ENCODE measurements around the gene PRPF4.
"Not testable (repeated sequence)": the region's sequence is repeated elsewhere in the genome, so short reads cannot be mapped to it uniquely, and the experiment has no call there.

PRPF4 gene

DNA sequence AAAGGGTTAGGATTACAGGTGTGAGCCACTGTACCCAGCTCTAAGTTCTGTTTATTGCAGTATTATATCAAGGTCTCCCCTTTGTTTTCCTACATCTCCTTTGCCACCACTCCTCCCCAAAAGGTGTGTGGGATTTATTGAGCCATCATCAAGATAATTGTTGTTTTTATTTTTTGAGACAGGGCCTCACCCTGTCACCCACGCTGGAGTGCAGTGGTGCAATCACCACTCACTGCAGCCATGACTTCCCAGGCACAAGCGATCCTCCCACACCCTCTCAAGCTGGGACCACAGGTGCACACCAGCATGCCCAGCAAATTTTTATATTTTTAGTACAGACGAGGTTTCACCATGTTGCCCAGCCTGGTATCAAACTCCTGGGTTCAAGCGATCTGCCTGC lies 29.6 kb upstream of the PRPF4 start:
- no CpG with 5 or more reads among the region's 4 CpGs for WGBS (ENCODE audit: insufficient coverage, insufficient read length)
- no peak overlapping the region for H3K4me3 ChIP-seq (ENCODE audit: low read length)
- no peaks in the 10 kb centered on the region for H3K4me1 ChIP-seq (ENCODE audit: control insufficient read depth, insufficient read depth, low read length)
- H3K36me3 ChIP-seq (ENCODE audit: control insufficient read depth, insufficient read depth, low read length), result no peaks in the 10 kb centered on the region
- H3K27me3 ChIP-seq (ENCODE audit: control insufficient read depth, insufficient read depth, low read length), result no peaks in the 10 kb centered on the region
- H3K9me3 ChIP-seq (ENCODE audit: control insufficient read depth, insufficient read depth, low read length), result no peaks in the 10 kb centered on the region
- no peak overlapping the region for H3K27ac ChIP-seq (ENCODE audit: low read length)
- DNase-seq (ENCODE audit: low read depth, low spot score), result no peak

DNA sequence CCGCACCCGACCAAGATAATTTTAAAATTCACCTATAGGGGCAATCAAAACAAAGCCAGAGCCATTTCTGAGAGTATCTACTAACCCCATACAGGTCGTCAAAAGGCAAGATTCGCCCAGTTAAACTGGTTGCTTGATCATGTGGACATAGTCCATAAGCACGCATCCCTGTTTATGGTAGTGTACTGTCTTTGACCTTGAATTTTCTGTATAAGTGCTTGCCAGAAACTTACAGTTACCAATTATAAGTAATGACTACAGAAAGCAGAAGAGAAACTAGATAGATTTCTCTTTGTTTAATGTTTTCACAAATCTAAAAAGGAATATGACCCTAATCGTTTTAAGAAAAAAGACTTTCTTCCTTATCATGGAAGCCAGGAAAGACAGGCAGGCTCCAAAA lies 28.5 kb upstream of the PRPF4 start:
- Histone ChIP-seq H3K9me3 (ENCODE audit: control insufficient read depth, insufficient read depth, low read length) (no peaks in the 10 kb centered on the region), H3K4me3 (ENCODE audit: low read length) (no peak overlapping the region), H3K27ac (ENCODE audit: low read length) (no peak overlapping the region), H3K4me1 (ENCODE audit: control insufficient read depth, insufficient read depth, low read length) (no peaks in the 10 kb centered on the region), H3K36me3 (ENCODE audit: control insufficient read depth, insufficient read depth, low read length) (no peaks in the 10 kb centered on the region), H3K27me3 (ENCODE audit: control insufficient read depth, insufficient read depth, low read length) (no peaks in the 10 kb centered on the region)
- WGBS (ENCODE audit: insufficient coverage, insufficient read length), result no CpG with 5 or more reads among the region's 6 CpGs
- no peak for DNase-seq (ENCODE audit: low read depth, low spot score)

DNA sequence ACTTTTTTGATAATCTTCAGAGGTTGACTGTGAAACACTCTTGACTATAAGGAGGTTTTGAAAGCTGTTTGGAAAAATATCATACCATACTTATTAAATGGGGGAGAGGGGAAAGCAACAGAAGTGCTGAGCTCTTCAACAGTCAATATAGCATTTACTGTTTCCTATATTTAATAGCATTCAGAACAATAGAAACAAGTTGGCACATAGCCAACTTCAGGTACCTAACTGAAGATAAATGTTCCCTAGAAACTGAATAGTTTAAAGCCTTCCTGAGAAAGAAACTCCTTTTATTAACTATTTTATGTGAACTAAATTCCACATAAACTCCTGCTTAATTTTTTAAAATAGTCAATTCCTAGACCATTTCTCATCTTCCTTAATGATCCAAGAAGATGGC lies 27.8 kb upstream of the PRPF4 start:
- H3K27me3 ChIP-seq (ENCODE audit: control insufficient read depth, insufficient read depth, low read length), result no peaks in the 10 kb centered on the region
- H3K4me1 ChIP-seq (ENCODE audit: control insufficient read depth, insufficient read depth, low read length), result no peaks in the 10 kb centered on the region
- no peak for DNase-seq (ENCODE audit: low read depth, low spot score)
- no peak overlapping the region for H3K4me3 ChIP-seq (ENCODE audit: low read length)
- H3K27ac ChIP-seq (ENCODE audit: low read length), result no peak overlapping the region
- no peaks in the 10 kb centered on the region for H3K9me3 ChIP-seq (ENCODE audit: control insufficient read depth, insufficient read depth, low read length)
- no peaks in the 10 kb centered on the region for H3K36me3 ChIP-seq (ENCODE audit: control insufficient read depth, insufficient read depth, low read length)

DNA sequence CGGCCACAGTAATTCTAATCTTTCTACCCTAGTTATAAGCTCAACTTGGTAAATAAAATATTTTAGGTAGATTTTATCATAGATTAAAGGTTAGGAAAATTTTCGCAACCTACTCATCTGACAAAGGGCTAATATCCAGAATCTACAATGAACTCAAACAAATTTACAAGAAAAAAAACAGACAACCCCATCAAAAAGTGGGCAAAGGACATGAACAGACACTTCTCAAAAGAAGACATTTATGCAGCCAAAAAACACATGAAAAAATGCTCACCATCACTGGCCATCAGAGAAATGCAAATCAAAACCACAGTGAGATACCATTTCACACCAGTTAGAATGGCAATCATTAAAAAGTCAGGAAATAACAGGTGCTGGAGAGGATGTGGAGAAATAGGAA lies 25.8 kb upstream of the PRPF4 start:
- H3K4me1 ChIP-seq (ENCODE audit: control insufficient read depth, insufficient read depth, low read length); H3K27ac ChIP-seq (ENCODE audit: low read length); H3K4me3 ChIP-seq (ENCODE audit: low read length); DNase-seq (ENCODE audit: low read depth, low spot score); H3K9me3 ChIP-seq (ENCODE audit: control insufficient read depth, insufficient read depth, low read length); H3K27me3 ChIP-seq (ENCODE audit: control insufficient read depth, insufficient read depth, low read length); H3K36me3 ChIP-seq (ENCODE audit: control insufficient read depth, insufficient read depth, low read length): not testable (repeated sequence)
- WGBS (ENCODE audit: insufficient coverage, insufficient read length), result no CpG with 5 or more reads among the region's 2 CpGs

DNA sequence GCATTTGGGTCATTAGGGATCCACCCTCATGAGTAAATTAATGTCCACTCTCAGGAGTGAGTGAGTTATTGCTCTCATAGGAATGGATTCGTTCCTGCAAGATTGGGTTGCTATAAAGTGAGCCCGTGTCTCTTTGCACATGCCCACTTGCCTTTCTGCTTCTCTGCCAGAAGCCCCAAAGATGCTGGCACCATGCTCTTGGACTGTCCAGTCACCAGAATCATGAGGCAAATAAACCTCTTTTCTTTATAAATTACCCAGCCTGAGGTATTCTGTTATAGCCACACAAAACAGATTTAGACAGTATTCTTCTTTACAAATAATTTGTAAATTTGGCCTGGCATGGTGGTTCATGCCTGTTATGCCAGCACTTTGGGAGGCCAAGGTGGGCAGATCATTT lies 24.7 kb upstream of the PRPF4 start:
- Histone ChIP-seq H3K4me1 (ENCODE audit: control insufficient read depth, insufficient read depth, low read length) (no peaks in the 10 kb centered on the region), H3K36me3 (ENCODE audit: control insufficient read depth, insufficient read depth, low read length) (no peaks in the 10 kb centered on the region)

DNA sequence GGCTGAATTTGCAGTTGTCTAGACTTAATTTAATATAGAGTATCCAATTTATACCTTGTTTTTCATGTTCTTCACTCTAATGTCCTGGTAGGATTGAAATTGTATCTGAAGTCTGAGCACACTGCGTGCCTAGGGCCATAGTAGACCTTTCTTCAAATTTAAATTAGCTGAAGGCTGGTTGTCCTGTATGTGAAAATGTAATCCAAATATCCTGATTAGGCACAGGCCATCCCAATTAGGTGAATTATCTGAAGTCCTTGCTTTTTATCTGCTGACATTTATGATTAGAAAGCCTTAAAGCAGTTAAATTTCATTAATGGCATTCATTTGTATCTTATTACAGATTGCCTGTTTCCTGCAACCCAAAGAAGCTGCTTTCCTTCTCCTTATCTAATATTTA lies 20.5 kb upstream of the PRPF4 start:
- H3K9me3 ChIP-seq (ENCODE audit: control insufficient read depth, insufficient read depth, low read length), result no peaks in the 10 kb centered on the region
- no CpG with 5 or more reads among the region's 1 CpG for WGBS (ENCODE audit: insufficient coverage, insufficient read length)
- no peak overlapping the region for H3K4me3 ChIP-seq (ENCODE audit: low read length)
- H3K4me1 ChIP-seq (ENCODE audit: control insufficient read depth, insufficient read depth, low read length), result no peaks in the 10 kb centered on the region
- H3K27ac ChIP-seq (ENCODE audit: low read length), result no peak overlapping the region
- no peaks in the 10 kb centered on the region; the same call in 1 of the 2 replicates for H3K36me3 ChIP-seq (ENCODE audit: control insufficient read depth, insufficient read depth, low read length)
- H3K27me3 ChIP-seq (ENCODE audit: control insufficient read depth, insufficient read depth, low read length), result no peaks in the 10 kb centered on the region
- no peak for DNase-seq (ENCODE audit: low read depth, low spot score)

More for the DNA sequence above, 24.7 kb upstream of the PRPF4 start:
- H3K4me3 ChIP-seq (ENCODE audit: low read length), result no peak overlapping the region
- no peaks in the 10 kb centered on the region for H3K9me3 ChIP-seq (ENCODE audit: control insufficient read depth, insufficient read depth, low read length)
- no CpG with 5 or more reads among the region's 2 CpGs for WGBS (ENCODE audit: insufficient coverage, insufficient read length)
- no peaks in the 10 kb centered on the region for H3K27me3 ChIP-seq (ENCODE audit: control insufficient read depth, insufficient read depth, low read length)
- no peak overlapping the region for H3K27ac ChIP-seq (ENCODE audit: low read length)
- DNase-seq (ENCODE audit: low read depth, low spot score), result no peak

DNA sequence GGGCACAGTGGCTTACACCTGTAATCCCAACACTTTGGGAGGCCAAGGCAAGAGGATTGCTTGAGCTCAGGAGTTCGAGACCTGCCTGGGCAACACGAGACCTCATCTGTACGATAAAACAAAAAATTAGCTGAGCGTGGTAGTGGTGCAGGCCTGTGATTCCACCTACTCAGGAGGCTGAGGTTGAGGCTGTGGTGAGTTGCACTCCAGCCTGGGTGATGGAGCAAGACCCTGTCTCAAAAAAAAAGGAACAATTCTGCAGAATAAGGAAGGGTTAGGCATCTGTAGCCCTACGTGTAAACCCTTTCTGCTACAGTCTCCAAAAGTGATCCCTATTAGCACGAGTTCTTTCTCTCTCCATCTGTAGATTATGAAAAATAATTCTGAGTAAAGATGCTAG lies 20.0 kb upstream of the PRPF4 start:
- no CpG with 5 or more reads among the region's 6 CpGs for WGBS (ENCODE audit: insufficient coverage, insufficient read length)
- Histone ChIP-seq H3K4me1 (ENCODE audit: control insufficient read depth, insufficient read depth, low read length) (no peaks in the 10 kb centered on the region), H3K27me3 (ENCODE audit: control insufficient read depth, insufficient read depth, low read length) (no peaks in the 10 kb centered on the region), H3K27ac (ENCODE audit: low read length) (no peak overlapping the region), H3K9me3 (ENCODE audit: control insufficient read depth, insufficient read depth, low read length) (no peaks in the 10 kb centered on the region), H3K4me3 (ENCODE audit: low read length) (no peak overlapping the region), H3K36me3 (ENCODE audit: control insufficient read depth, insufficient read depth, low read length) (no peaks in the 10 kb centered on the region; the same call in 1 of the 2 replicates)
- DNase-seq (ENCODE audit: low read depth, low spot score), result no peak

DNA sequence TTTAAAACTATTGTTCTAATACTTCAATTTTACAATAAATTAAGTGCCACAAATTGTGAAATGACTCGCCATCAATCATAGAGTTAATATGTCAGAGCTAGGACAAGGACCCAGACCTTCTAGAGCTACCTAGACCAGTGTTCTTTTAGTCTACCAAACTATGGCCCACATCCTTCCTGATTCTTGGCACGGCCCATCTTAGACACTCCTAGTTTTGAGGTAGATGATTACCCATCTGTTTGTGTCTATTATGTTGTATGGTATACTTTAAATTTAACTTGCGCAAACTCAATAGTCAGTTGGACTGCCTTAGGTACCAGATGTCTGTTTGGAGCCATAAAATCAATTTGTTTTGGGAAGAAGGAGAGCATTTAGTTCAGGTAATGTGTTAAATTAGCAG lies 17.6 kb upstream of the PRPF4 start:
- Histone ChIP-seq H3K27me3 (ENCODE audit: control insufficient read depth, insufficient read depth, low read length) (no peaks in the 10 kb centered on the region), H3K36me3 (ENCODE audit: control insufficient read depth, insufficient read depth, low read length) (no peaks in the 10 kb centered on the region; the same call in 1 of the 2 replicates), H3K27ac (ENCODE audit: low read length) (no peak overlapping the region), H3K9me3 (ENCODE audit: control insufficient read depth, insufficient read depth, low read length) (no peaks in the 10 kb centered on the region), H3K4me3 (ENCODE audit: low read length) (no peak overlapping the region), H3K4me1 (ENCODE audit: control insufficient read depth, insufficient read depth, low read length) (no peaks in the 10 kb centered on the region)
- DNase-seq (ENCODE audit: low read depth, low spot score), result no peak
- no CpG with 5 or more reads among the region's 3 CpGs for WGBS (ENCODE audit: insufficient coverage, insufficient read length)

DNA sequence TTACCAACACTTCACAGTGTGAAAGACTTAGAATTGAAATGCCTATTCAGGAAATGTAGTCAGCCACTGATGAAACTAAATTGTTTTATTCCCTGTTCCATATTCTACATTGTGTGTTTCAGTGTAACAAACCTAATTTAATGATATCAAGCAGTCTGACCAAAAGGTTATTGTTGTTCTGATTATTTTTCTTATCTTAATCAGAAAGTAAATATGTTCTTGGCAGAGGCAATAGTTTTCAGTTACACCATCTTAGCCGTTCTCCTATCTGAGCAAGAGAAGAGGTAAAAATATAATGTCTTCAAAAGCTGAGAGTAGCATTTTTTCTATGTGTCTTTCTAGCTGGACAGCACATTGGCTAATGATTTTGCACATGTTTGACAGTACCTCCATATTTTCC lies 17.2 kb upstream of the PRPF4 start:
- no CpG with 5 or more reads among the region's 1 CpG for WGBS (ENCODE audit: insufficient coverage, insufficient read length)
- H3K4me1 ChIP-seq (ENCODE audit: control insufficient read depth, insufficient read depth, low read length), result no peaks in the 10 kb centered on the region
- H3K4me3 ChIP-seq (ENCODE audit: low read length), result no peak overlapping the region
- no peak overlapping the region for H3K27ac ChIP-seq (ENCODE audit: low read length)
- no peaks in the 10 kb centered on the region for H3K27me3 ChIP-seq (ENCODE audit: control insufficient read depth, insufficient read depth, low read length)
- no peaks in the 10 kb centered on the region for H3K9me3 ChIP-seq (ENCODE audit: control insufficient read depth, insufficient read depth, low read length)
- no peak for DNase-seq (ENCODE audit: low read depth, low spot score)
- H3K36me3 ChIP-seq (ENCODE audit: control insufficient read depth, insufficient read depth, low read length), result no peaks in the 10 kb centered on the region; the same call in 1 of the 2 replicates

DNA sequence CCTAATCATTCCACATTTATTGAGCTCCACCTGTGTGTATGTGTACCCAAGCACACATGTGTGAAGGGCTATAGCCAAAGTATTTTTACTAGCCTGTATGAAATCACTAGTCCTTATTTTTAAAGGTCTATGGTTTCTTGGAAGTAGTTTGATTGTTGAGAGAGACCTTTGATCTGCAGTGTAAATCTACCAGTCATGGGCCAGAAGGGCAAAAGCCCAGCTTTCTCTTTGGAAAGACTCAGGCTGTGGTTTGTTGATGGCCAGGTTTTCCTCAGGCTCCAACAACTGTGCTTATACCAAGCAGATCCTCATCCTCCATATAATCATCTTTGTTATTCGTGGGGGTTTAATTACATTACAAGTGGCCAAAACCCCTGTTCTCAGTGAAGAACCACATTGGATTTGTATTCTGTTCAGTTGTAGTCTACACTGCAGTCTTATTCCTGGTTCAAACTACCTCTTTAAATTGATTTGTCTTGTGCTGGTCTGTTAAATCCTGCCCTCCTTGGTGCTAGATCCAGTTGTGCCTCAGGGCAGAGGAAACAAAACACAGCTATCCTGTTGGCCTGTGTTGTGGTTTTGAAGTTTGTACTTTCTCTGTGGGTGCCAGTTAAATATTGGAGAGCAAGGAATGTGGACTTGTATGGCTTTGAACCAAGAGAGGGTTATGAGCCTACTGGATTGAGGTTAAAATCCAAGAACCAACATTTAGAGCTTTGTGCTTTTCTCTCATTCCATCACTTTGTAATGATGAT lies 13.4 kb upstream of the PRPF4 start:
- no peak for DNase-seq (ENCODE audit: low read depth, low spot score)
- H3K27ac ChIP-seq (ENCODE audit: low read length), result no peak overlapping the region
- H3K4me1 ChIP-seq (ENCODE audit: control insufficient read depth, insufficient read depth, low read length), result no peaks in the 10 kb centered on the region
- no peaks in the 10 kb centered on the region for H3K9me3 ChIP-seq (ENCODE audit: control insufficient read depth, insufficient read depth, low read length)
- H3K36me3 ChIP-seq (ENCODE audit: control insufficient read depth, insufficient read depth, low read length), result no peaks in the 10 kb centered on the region; the same call in 1 of the 2 replicates
- H3K4me3 ChIP-seq (ENCODE audit: low read length), result no peak overlapping the region
- WGBS (ENCODE audit: insufficient coverage, insufficient read length), result no CpG with 5 or more reads among the region's 1 CpG
- H3K27me3 ChIP-seq (ENCODE audit: control insufficient read depth, insufficient read depth, low read length), result no peaks in the 10 kb centered on the region

DNA sequence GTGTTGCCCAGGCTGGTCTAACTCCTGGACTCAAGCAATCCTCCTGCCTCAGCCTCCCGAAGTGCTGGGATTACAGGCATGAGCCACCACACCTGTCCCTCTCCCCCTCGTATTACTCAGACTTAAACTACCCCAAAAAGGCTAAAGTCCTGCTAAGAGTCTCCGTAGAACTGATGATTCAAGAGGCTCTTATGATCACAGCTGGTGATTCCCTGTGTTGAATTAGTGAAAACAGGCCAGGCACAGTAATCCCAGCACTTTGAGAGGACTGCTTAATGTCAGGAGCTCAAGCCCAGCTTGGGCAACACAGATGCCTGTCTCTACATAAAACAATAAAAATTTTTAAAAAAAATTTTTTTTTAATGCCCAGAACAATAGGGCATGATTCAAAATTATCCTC lies 9.3 kb upstream of the PRPF4 start:
- no peak for DNase-seq (ENCODE audit: low read depth, low spot score)
- H3K27me3 ChIP-seq (ENCODE audit: control insufficient read depth, insufficient read depth, low read length), result no peaks in the 10 kb centered on the region
- no peak overlapping the region for H3K27ac ChIP-seq (ENCODE audit: low read length)
- H3K4me3 ChIP-seq (ENCODE audit: low read length), result no peak overlapping the region
- H3K9me3 ChIP-seq (ENCODE audit: control insufficient read depth, insufficient read depth, low read length), result no peaks in the 10 kb centered on the region
- no peaks in the 10 kb centered on the region for H3K4me1 ChIP-seq (ENCODE audit: control insufficient read depth, insufficient read depth, low read length)
- peaks cover 3% of the 10 kb centered on the region; the same call in 1 of the 2 replicates for H3K36me3 ChIP-seq (ENCODE audit: control insufficient read depth, insufficient read depth, low read length)
- no CpG with 5 or more reads among the region's 3 CpGs for WGBS (ENCODE audit: insufficient coverage, insufficient read length)

Data from iPS DF 6.9 (cell line).